GM12878 (cell line): ENCODE data around the gene HPSE2. TPM values are rescaled to one million over a fixed set of nuclear protein-coding genes. Genes with fewer than 3 reads are reported as not detected.

Experiments
- ATAC-seq: fragments of 200-7000 bp; cut with Tn5 transposase; 3 replicates; pipeline ENCODE4 v1.9.1; 2020; ENCODE audit warnings: mild to moderate bottlenecking, moderate library complexity
- BruUV-seq: library from RNA; stranded (reverse); fragments of 400-500 nt; replicated peaks from 2 replicates; lab custom pipeline; 2021; lab: Mats Ljungman, UMichigan
- CTCF ChIA-PET: fragments of 300-600 bp; sonication (Branson Sonifier 250); formaldehyde crosslinking; extraction: SDS; loops from one replicate; lab custom pipeline; 2021; ENCODE audit warnings: inconsistent platforms; lab: Yijun Ruan, JAX
- POLR2A ChIA-PET: fragments of 350-600 bp; formaldehyde crosslinking; extraction: SDS; loops from one replicate; lab custom pipeline; 2021; ENCODE audit warnings: inconsistent platforms; lab: Charles Lee
- RAD21 ChIA-PET: fragments of 300-600 bp; sonication (Branson Sonifier 250); formaldehyde crosslinking; loops from one replicate; lab custom pipeline; 2023; ENCODE audit warnings: antibody characterized with exemption; ENCODE audit not compliant: unreplicated experiment; lab: Charles Lee
- SMC1A ChIA-PET: fragments of 300-600 bp; sonication (Branson Sonifier 250); formaldehyde crosslinking; loops from one replicate; lab custom pipeline; 2023; ENCODE audit not compliant: unreplicated experiment, uncharacterized antibody; lab: Charles Lee
- DNase-seq: peaks from one replicate; pipeline ENCODE4 v3.0.0-alpha.2; 2011; ENCODE audit warnings: low read depth, low spot score
- FAIRE-seq: peaks from 3 replicates; lab custom pipeline; 2011; peaks lifted over from hg19 to GRCh38; lab: Jason Lieb, UNC
- H2AFZ ChIP-seq: 2 replicates; pipeline ENCODE4 v1.6.0; 2011; ENCODE audit warnings: low read depth, low read length, control low read depth; ENCODE audit not compliant: control insufficient read depth
- H3K27ac ChIP-seq: 2 replicates; pipeline ENCODE4 v1.5.1; 2011; ENCODE audit warnings: control low read depth; ENCODE audit not compliant: control insufficient read depth, insufficient read depth
- H3K27me3 ChIP-seq, 2 experiments: replicated peaks in 1 of 2; 2 replicates each; pipeline versions ENCODE4 v1.6.0 to v1.6.1; 2011; ENCODE audit warnings: low read length in 1 of 2; ENCODE audit not compliant: control insufficient read depth in 2 of 2, insufficient read depth in 2 of 2
- H3K36me3 ChIP-seq, 2 experiments: 2 replicates each; pipeline ENCODE4 v1.5.1; 2011; ENCODE audit warnings: low read length in 1 of 2; ENCODE audit not compliant: control insufficient read depth in 2 of 2, insufficient read depth in 2 of 2
- H3K4me1 ChIP-seq: 2 replicates; pipeline ENCODE4 v1.6.1; 2011; ENCODE audit warnings: mild to moderate bottlenecking, low read length, moderate library complexity, mixed read lengths; ENCODE audit not compliant: control insufficient read depth, insufficient read depth
- H3K4me2 ChIP-seq: 2 replicates; pipeline ENCODE4 v1.6.0; 2011; ENCODE audit warnings: control low read depth; ENCODE audit not compliant: control insufficient read depth, insufficient read depth
- H3K4me3 ChIP-seq: fragments of 200-600 bp; sonication (generic); 2 replicates; pipeline ENCODE4 v1.5.1; 2016
- H3K79me2 ChIP-seq: 2 replicates; pipeline ENCODE4 v1.6.0; 2011; ENCODE audit warnings: low read length; ENCODE audit not compliant: control insufficient read depth, insufficient read depth
- H3K9ac ChIP-seq: 2 replicates; pipeline ENCODE4 v1.8.0; 2011; ENCODE audit warnings: low read length, control low read depth, mixed read lengths; ENCODE audit not compliant: control insufficient read depth, insufficient read depth
- H3K9me3 ChIP-seq: replicated peaks from 3 replicates; pipeline ENCODE4 v1.5.1; 2011; ENCODE audit warnings: mild to moderate bottlenecking, low read length; ENCODE audit not compliant: control insufficient read depth, insufficient read depth
- H4K20me1 ChIP-seq: 2 replicates; pipeline ENCODE4 v1.6.0; 2011; ENCODE audit not compliant: control insufficient read depth, insufficient read depth
- ATF3 ChIP-seq: IDR thresholded peaks from 2 replicates; pipeline ENCODE4 v1.6.1; 2011; ENCODE audit warnings: low read depth, mild to moderate bottlenecking, low read length, moderate library complexity, borderline replicate concordance; ENCODE audit errors: extremely low read depth
- CEBPZ ChIP-seq: fragments of 150-350 bp; IDR thresholded peaks from 2 replicates; pipeline ENCODE4 v1.6.1; 2016; ENCODE audit warnings: low read depth, low read length
- CHD1 ChIP-seq: IDR thresholded peaks from 2 replicates; pipeline ENCODE4 v1.6.1; 2012; ENCODE audit warnings: low read depth, low read length, improper control_type of control experiment
- CHD2 ChIP-seq: IDR thresholded peaks from 2 replicates; pipeline ENCODE4 v1.6.1; 2011; ENCODE audit warnings: low read depth, low read length, improper control_type of control experiment, borderline replicate concordance
- GABPA ChIP-seq: IDR thresholded peaks from 2 replicates; pipeline ENCODE4 v1.6.1; 2014; ENCODE audit warnings: antibody characterized with exemption, low read depth, mild to moderate bottlenecking, inconsistent platforms
- MTA3 ChIP-seq: IDR thresholded peaks from 2 replicates; pipeline ENCODE4 v1.6.1; 2012; ENCODE audit warnings: low read length, inconsistent platforms, borderline replicate concordance
- PAX5 ChIP-seq: IDR thresholded peaks from 2 replicates; pipeline ENCODE4 v1.6.1; 2011; ENCODE audit warnings: low read depth, low read length, borderline replicate concordance
- POLR2A ChIP-seq: IDR thresholded peaks from 2 replicates; pipeline ENCODE4 v1.6.1; 2011; ENCODE audit warnings: low read depth, mild to moderate bottlenecking, low read length
- SIN3A ChIP-seq: IDR thresholded peaks from 2 replicates; pipeline ENCODE4 v1.6.1; 2012; ENCODE audit warnings: low read depth, low read length, improper control_type of control experiment
- TCF7 ChIP-seq: IDR thresholded peaks from 2 replicates; pipeline ENCODE4 v1.6.1; 2014; ENCODE audit warnings: antibody characterized with exemption, borderline replicate concordance
- ZBED1 ChIP-seq: IDR thresholded peaks from 2 replicates; pipeline ENCODE4 v1.6.1; 2016; ENCODE audit warnings: borderline replicate concordance
- ZNF687 ChIP-seq: fragments of 450-650 bp; IDR thresholded peaks from 2 replicates; pipeline ENCODE4 v1.6.1; 2017; ENCODE audit warnings: mild to moderate bottlenecking, moderate library complexity
- WGBS: methylation state at CpG from one replicate; pipeline ENCODE4 v1.1.6; 2016; ENCODE audit warnings: low lambda C conversion rate; ENCODE audit not compliant: insufficient replicate concordance, insufficient coverage; ENCODE audit errors: missing lambda C conversion rate; 5-methylcytosine and 5-hydroxymethylcytosine counted together
- in situ Hi-C: fragments of 300-500 bp; cut with MboI; formaldehyde crosslinking; loops from 9 replicates; pipeline ENCODE4 v1.14.3; 2018; ENCODE audit warnings: mixed read lengths
- intact Hi-C: fragments of 100-400 bp; cut with micrococcal nuclease; formaldehyde crosslinking; loops from one replicate; pipeline ENCODE4 v1.14.2; 2022; ENCODE audit not compliant: unreplicated experiment
- polyA plus RNA-seq, 11 experiments: library from polyadenylated mRNA; depleted of rRNA in 4 of 11; unstranded in 6 of 11; stranded (reverse) in 5 of 11; fragments of >200 nt; fragmentation: Nextera tagmentation in 4 of 11; fragmentation: Illumina TruSeq in 1 of 11; extraction: Ambion mirVana in 4 of 11; extraction: Trizol in 1 of 11; gene quantifications; 1 replicate in 1 of 11; 2 replicates in 10 of 11; pipeline versions ENCODE4 v1.2.1 to v1.2.3, GENCODE V29; 2011 to 2016; ENCODE audit warnings: inconsistent platforms in 2 of 11, missing spikeins in 2 of 11, low read depth in 1 of 11
- total RNA-seq, 4 experiments: library from RNA; depleted of rRNA in 3 of 4; stranded (reverse); fragments of >200 nt in 3 of 4; fragmentation: Illumina TruSeq in 1 of 4; extraction: Trizol in 1 of 4; gene quantifications; 2 replicates each; pipeline versions ENCODE4 v1.2.1 to v1.2.3, GENCODE V29; 2013 to 2021

HPSE2 gene
- total and polyA plus RNA-seq, 10 of the 15 experiments (the other 5 are each of a cell fraction or from before 2014, with no cell fraction given), result 0.06 TPM; not detected in 9

- Histone ChIP-seq H3K27me3 (no peaks in the 10 kb centered on the region), H3K4me2 (no peak overlapping the region), H4K20me1 (no peaks in the 10 kb centered on the region), H3K79me2 (no peaks in the 10 kb centered on the region), H3K36me3 (no peaks in the 10 kb centered on the region), H3K4me3 (no peak overlapping the region), H3K9me3 (no peaks in the 10 kb centered on the region), H3K9ac (no peak overlapping the region), H2AFZ (no peak overlapping the region), H3K27ac (no peak overlapping the region), H3K4me1 (no peaks in the 10 kb centered on the region)
- no TSS peak for BruUV-seq
- FAIRE-seq (no peak), ATAC-seq (no peak), DNase-seq (no peak)
- intact Hi-C loops, result no loop called here
- CTCF ChIA-PET, result no interaction called here
- RAD21 ChIA-PET, result no interaction called here
- TF ChIP-seq CHD1, result no peak
- TF ChIP-seq CHD2, result no peak
- TF ChIP-seq ZBED1, result no peak
- no peak for TF ChIP-seq POLR2A
- no peak for TF ChIP-seq ATF3
- no peak for TF ChIP-seq MTA3
- in situ Hi-C loops, result no loop called here
- POLR2A ChIA-PET, result no interaction called here
- SMC1A ChIA-PET, result no interaction called here
Observed at GRCh38 chr10:98655492-98655891, 580.2 kb downstream of the HPSE2 start.

GRCh38 chr10:98649170-98649569 lies 586.5 kb downstream of the HPSE2 start:
- POLR2A ChIA-PET, result no interaction called here
- RAD21 ChIA-PET, result no interaction called here
- SMC1A ChIA-PET, result no interaction called here
- TF ChIP-seq GABPA, result no peak
- TF ChIP-seq ZNF687, result no peak
- TF ChIP-seq CEBPZ, result no peak
- no peak for TF ChIP-seq CHD2
- no peak for TF ChIP-seq SIN3A
- TF ChIP-seq TCF7, result no peak
- no peak for TF ChIP-seq PAX5

More at GRCh38 chr10:98649170-98649569, 586.5 kb downstream of the HPSE2 start:
- Histone ChIP-seq H3K79me2 (no peaks in the 10 kb centered on the region), H3K4me3 (no peak overlapping the region), H3K27me3 (peaks cover 0 to 4% of the 10 kb centered on the region in 2 experiments; a peak in 2 of 4 replicates), H2AFZ (no peak overlapping the region), H3K27ac (no peak overlapping the region), H3K4me2 (no peak overlapping the region), H3K4me1 (no peaks in the 10 kb centered on the region), H3K9ac (no peak overlapping the region), H3K36me3 (no peaks in the 10 kb centered on the region), H4K20me1 (no peaks in the 10 kb centered on the region), H3K9me3 (no peaks in the 10 kb centered on the region)
- no TSS peak for BruUV-seq
- 0% methylated on average over 2 of the region's 2 CpGs for WGBS
- in situ Hi-C loops, result no loop called here
- intact Hi-C loops, result no loop called here
- CTCF ChIA-PET, result interaction anchor here (0.8 to 1.3 kb wide), 3 partner anchors 16 to 598 kb away, joined by 3 to 4 read pairs (median 3); no protein-coding TSS in a partner anchor
- no peak for DNase-seq
- ATAC-seq, result no peak
- no peak for FAIRE-seq
